Stimulated activated naive CD8-positive, alpha-beta T cell treated with anti-CD3 and anti-CD28 coated beads, Interleukin-15, amount 100 ng/mL, for 72 hours (primary cell): ENCODE measurements around the gene EVC2.

ENCODE experiments used
- ATAC-seq: fragments of 150-1000 bp; cut with Tn5 transposase; 2 replicates; pipeline ENCODE4 v1.10.0; 2021; ENCODE audit warnings: mild to moderate bottlenecking, moderate library complexity
- DNase-seq, 2 donors: peaks; one replicate each; pipeline ENCODE4 v3.0.0; 2021 to 2022
- H3K27ac Mint-ChIP-seq, 2 donors: one replicate each; pipeline ENCODE4 v1.8.0; 2022; ENCODE audit warnings: mild to moderate bottlenecking in 2 of 2, mixed read lengths in 2 of 2, moderate library complexity in 2 of 2
- H3K27me3 Mint-ChIP-seq: one replicate; pipeline ENCODE4 v1.8.0; 2022; ENCODE audit warnings: mixed read lengths
- H3K4me1 Mint-ChIP-seq: one replicate; pipeline ENCODE4 v1.8.0; 2022; ENCODE audit warnings: mild to moderate bottlenecking, mixed read lengths
- H3K4me3 Mint-ChIP-seq, 2 donors: one replicate each; pipeline ENCODE4 v1.8.0; 2022; ENCODE audit warnings: mild to moderate bottlenecking in 2 of 2, mixed read lengths in 2 of 2, moderate library complexity in 1 of 2
- H3K9me3 Mint-ChIP-seq, 2 donors: one replicate each; pipeline ENCODE4 v1.8.0; 2022; ENCODE audit warnings: mixed read lengths in 2 of 2

EVC2 gene

GRCh38 chr4:5563856-5564255 lies 144.5 kb downstream of the EVC2 start:
- ATAC-seq (no peak), DNase-seq (no peak)
- Mint-ChIP-seq H3K4me3 (no peak overlapping the region), H3K9me3 (no peaks in the 10 kb centered on the region), H3K27ac (peak overlapping the region in 1 of 2 donors; percentile 27), H3K27me3 (no peaks in the 10 kb centered on the region), H3K4me1 (no peaks in the 10 kb centered on the region)

GRCh38 chr4:5562476-5562875 lies 145.9 kb downstream of the EVC2 start:
- H3K4me3 Mint-ChIP-seq, result no peak overlapping the region
- no peak for ATAC-seq
- no peak overlapping the region for H3K27ac Mint-ChIP-seq
- peaks cover 0 to 10% of the 10 kb centered on the region in 2 donors for H3K9me3 Mint-ChIP-seq
- DNase-seq, result no peak
- H3K4me1 Mint-ChIP-seq, result no peaks in the 10 kb centered on the region
- no peaks in the 10 kb centered on the region for H3K27me3 Mint-ChIP-seq

- ATAC-seq (no peak), DNase-seq (no peak)
- Mint-ChIP-seq H3K27ac (no peak overlapping the region), H3K4me3 (no peak overlapping the region), H3K4me1 (no peaks in the 10 kb centered on the region), H3K27me3 (no peaks in the 10 kb centered on the region), H3K9me3 (peaks cover 0 to 10% of the 10 kb centered on the region in 2 donors)
These were observed 147.1 kb downstream of the EVC2 start for GRCh38 chr4:5561286-5561685.

DNA sequence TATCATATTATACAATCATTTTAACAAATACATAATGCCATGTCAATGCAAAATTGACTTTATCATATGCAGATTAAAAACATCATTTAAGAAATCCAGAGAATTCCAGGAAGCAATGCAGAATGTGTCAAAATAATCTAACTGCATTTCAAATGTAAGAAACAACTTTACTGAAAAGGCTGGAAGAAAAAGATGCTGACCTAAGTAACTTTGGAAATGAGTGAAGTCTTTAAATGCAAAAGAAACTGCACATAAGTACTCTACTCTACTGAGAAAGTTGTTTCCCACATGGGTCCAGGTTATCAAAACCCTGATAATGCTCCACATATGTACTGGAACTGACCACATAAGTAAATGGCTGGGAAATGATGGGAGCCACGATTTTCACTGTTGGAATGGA lies 149.9 kb downstream of the EVC2 start:
- Mint-ChIP-seq H3K4me3 (no peak overlapping the region), H3K9me3 (peaks cover 0 to 17% of the 10 kb centered on the region in 2 donors), H3K27ac (no peak overlapping the region), H3K4me1 (no peaks in the 10 kb centered on the region), H3K27me3 (peaks cover 7% of the 10 kb centered on the region)
- no peak for DNase-seq
- no peak for ATAC-seq

GRCh38 chr4:5554376-5554775 lies 154.0 kb downstream of the EVC2 start:
- no peak for ATAC-seq
- no peak overlapping the region for H3K4me3 Mint-ChIP-seq
- peaks cover 11% of the 10 kb centered on the region for H3K27me3 Mint-ChIP-seq
- H3K27ac Mint-ChIP-seq, result no peak overlapping the region
- H3K9me3 Mint-ChIP-seq, result peaks cover 8 to 33% of the 10 kb centered on the region in 2 donors
- DNase-seq, result no peak
- H3K4me1 Mint-ChIP-seq, result no peaks in the 10 kb centered on the region

- ATAC-seq, result no peak
- no peaks in the 10 kb centered on the region for H3K4me1 Mint-ChIP-seq
- H3K9me3 Mint-ChIP-seq, result peaks cover 8 to 33% of the 10 kb centered on the region in 2 donors
- no peak overlapping the region for H3K27ac Mint-ChIP-seq
- no peak for DNase-seq
- H3K4me3 Mint-ChIP-seq, result no peak overlapping the region
- peaks cover 11% of the 10 kb centered on the region for H3K27me3 Mint-ChIP-seq
These were observed 154.6 kb downstream of the EVC2 start for GRCh38 chr4:5553801-5554200.

GRCh38 chr4:5552451-5552850 lies 155.9 kb downstream of the EVC2 start:
- Mint-ChIP-seq H3K27ac (no peak overlapping the region), H3K4me1 (no peaks in the 10 kb centered on the region), H3K27me3 (peaks cover 11% of the 10 kb centered on the region), H3K4me3 (no peak overlapping the region), H3K9me3 (peaks cover 8 to 23% of the 10 kb centered on the region in 2 donors)
- DNase-seq, result no peak
- ATAC-seq, result no peak

GRCh38 chr4:5547651-5548249 lies 160.6 kb downstream of the EVC2 start:
- H3K27ac Mint-ChIP-seq, result no peak overlapping the region
- no peaks in the 10 kb centered on the region for H3K27me3 Mint-ChIP-seq
- ATAC-seq (no peak), DNase-seq (no peak)
- H3K9me3 Mint-ChIP-seq, result peaks cover 13 to 23% of the 10 kb centered on the region in 2 donors
- no peaks in the 10 kb centered on the region for H3K4me1 Mint-ChIP-seq
- no peak overlapping the region for H3K4me3 Mint-ChIP-seq

- ATAC-seq (no peak), DNase-seq (no peak)
- Mint-ChIP-seq H3K9me3 (peaks cover 11 to 15% of the 10 kb centered on the region in 2 donors), H3K27ac (no peak overlapping the region), H3K4me3 (no peak overlapping the region), H3K27me3 (no peaks in the 10 kb centered on the region), H3K4me1 (no peaks in the 10 kb centered on the region)
These were observed 163.1 kb downstream of the EVC2 start for GRCh38 chr4:5545271-5545670.

DNA sequence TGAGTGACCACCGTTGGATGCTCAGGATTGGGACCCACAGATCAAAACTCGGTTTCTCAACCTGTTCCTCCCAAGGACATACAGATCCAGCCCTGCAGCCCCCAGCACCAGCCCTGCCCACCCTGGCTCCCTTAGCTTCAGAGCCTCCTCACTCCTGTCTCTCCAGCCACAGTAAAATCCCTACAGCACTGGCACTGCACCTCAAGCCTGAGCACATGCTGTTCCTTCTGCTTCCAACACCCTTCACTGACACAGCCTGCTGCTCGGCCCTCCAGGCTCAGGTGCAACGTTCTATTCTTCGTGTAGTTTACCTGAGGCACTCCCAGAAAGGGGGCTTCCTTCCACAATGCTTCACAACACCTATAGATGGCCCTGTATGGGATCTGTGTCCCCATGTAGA lies 163.6 kb downstream of the EVC2 start:
- ATAC-seq, result no peak

GRCh38 chr4:5543681-5544080 lies 164.7 kb downstream of the EVC2 start:
- H3K4me1 Mint-ChIP-seq, result no peaks in the 10 kb centered on the region
- DNase-seq, result no peak
- H3K27ac Mint-ChIP-seq, result no peak overlapping the region
- no peak overlapping the region for H3K4me3 Mint-ChIP-seq
- peaks cover 4 to 7% of the 10 kb centered on the region in 2 donors for H3K9me3 Mint-ChIP-seq
- no peak for ATAC-seq
- H3K27me3 Mint-ChIP-seq, result no peaks in the 10 kb centered on the region

More for the DNA sequence above, 163.6 kb downstream of the EVC2 start:
- no peak for DNase-seq
- Mint-ChIP-seq H3K27me3 (no peaks in the 10 kb centered on the region), H3K4me1 (no peaks in the 10 kb centered on the region), H3K4me3 (no peak overlapping the region), H3K9me3 (peaks cover 6 to 10% of the 10 kb centered on the region in 2 donors), H3K27ac (no peak overlapping the region)

GRCh38 chr4:5541169-5541568 lies 167.2 kb downstream of the EVC2 start:
- H3K27ac Mint-ChIP-seq, result no peak overlapping the region
- no peak overlapping the region for H3K4me3 Mint-ChIP-seq
- no peak for ATAC-seq
- H3K4me1 Mint-ChIP-seq, result no peaks in the 10 kb centered on the region
- peaks cover 4 to 13% of the 10 kb centered on the region in 2 donors for H3K9me3 Mint-ChIP-seq
- H3K27me3 Mint-ChIP-seq, result no peaks in the 10 kb centered on the region
- no peak for DNase-seq

DNA sequence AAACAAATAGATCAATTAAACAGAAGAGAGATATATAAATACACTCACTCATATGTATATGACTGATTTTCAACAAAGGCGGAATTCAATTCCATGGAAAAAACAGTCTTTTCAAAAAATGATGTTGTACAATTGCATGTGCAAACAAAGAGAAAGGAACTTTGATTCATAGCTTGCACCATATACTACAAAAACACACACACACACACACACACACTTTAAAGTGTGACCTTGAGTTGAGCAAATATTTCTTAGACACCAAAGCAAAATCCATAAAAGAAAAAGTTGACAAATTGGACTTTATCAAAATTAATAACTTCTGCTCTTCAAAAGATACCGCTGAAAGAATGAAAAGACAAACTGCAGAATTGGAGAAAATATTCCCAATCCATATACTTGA lies 168.8 kb downstream of the EVC2 start:
- ATAC-seq, result no peak
- Mint-ChIP-seq H3K27me3 (no peaks in the 10 kb centered on the region), H3K4me3 (no peak overlapping the region), H3K9me3 (peaks cover 5 to 20% of the 10 kb centered on the region in 2 donors), H3K27ac (no peak overlapping the region), H3K4me1 (no peaks in the 10 kb centered on the region)
- no peak for DNase-seq

GRCh38 chr4:5532100-5532499 lies 176.3 kb downstream of the EVC2 start:
- Mint-ChIP-seq H3K27me3 (no peaks in the 10 kb centered on the region), H3K9me3 (peaks cover 18 to 46% of the 10 kb centered on the region in 2 donors), H3K27ac (no peak overlapping the region), H3K4me3 (no peak overlapping the region), H3K4me1 (no peaks in the 10 kb centered on the region)
- DNase-seq, result no peak
- no peak for ATAC-seq

- no peak for ATAC-seq
- no peaks in the 10 kb centered on the region for H3K27me3 Mint-ChIP-seq
- H3K4me1 Mint-ChIP-seq, result no peaks in the 10 kb centered on the region
- no peak overlapping the region for H3K27ac Mint-ChIP-seq
- peaks cover 3 to 17% of the 10 kb centered on the region in 2 donors for H3K9me3 Mint-ChIP-seq
- no peak overlapping the region for H3K4me3 Mint-ChIP-seq
- DNase-seq, result no peak
These were observed 180.3 kb downstream of the EVC2 start for GRCh38 chr4:5528031-5528436.

DNA sequence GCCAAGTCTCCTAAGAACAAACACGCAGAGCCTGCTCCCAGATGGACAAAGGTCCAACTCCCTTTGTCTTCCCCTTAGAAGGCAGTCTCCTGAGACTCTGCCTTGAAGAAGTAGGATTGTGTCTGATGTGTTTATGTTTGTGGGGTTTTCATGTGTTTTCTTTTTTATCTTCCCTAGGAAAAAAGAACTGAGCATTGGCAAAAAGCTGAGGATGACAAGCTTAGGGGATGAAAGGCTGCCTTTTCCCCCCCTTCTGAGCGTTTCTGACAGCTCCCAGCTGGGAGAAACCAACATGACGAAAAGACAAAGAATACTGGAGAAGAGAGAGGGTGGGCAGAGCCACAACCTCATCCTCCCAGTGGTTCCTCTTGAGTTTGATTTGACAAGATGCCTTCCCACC lies 181.1 kb downstream of the EVC2 start:
- Mint-ChIP-seq H3K9me3 (peaks cover 0 to 12% of the 10 kb centered on the region in 2 donors), H3K27ac (no peak overlapping the region), H3K4me3 (no peak overlapping the region), H3K27me3 (no peaks in the 10 kb centered on the region), H3K4me1 (no peaks in the 10 kb centered on the region)
- no peak for DNase-seq
- ATAC-seq, result no peak
